ENCODE measurements around the gene GIPC1.
"Not testable (repeated sequence)": the region's sequence is repeated elsewhere in the genome, so short reads cannot be mapped to it uniquely, and the experiment has no call there.

Gene GIPC1, protein sequence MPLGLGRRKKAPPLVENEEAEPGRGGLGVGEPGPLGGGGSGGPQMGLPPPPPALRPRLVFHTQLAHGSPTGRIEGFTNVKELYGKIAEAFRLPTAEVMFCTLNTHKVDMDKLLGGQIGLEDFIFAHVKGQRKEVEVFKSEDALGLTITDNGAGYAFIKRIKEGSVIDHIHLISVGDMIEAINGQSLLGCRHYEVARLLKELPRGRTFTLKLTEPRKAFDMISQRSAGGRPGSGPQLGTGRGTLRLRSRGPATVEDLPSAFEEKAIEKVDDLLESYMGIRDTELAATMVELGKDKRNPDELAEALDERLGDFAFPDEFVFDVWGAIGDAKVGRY

DNA sequence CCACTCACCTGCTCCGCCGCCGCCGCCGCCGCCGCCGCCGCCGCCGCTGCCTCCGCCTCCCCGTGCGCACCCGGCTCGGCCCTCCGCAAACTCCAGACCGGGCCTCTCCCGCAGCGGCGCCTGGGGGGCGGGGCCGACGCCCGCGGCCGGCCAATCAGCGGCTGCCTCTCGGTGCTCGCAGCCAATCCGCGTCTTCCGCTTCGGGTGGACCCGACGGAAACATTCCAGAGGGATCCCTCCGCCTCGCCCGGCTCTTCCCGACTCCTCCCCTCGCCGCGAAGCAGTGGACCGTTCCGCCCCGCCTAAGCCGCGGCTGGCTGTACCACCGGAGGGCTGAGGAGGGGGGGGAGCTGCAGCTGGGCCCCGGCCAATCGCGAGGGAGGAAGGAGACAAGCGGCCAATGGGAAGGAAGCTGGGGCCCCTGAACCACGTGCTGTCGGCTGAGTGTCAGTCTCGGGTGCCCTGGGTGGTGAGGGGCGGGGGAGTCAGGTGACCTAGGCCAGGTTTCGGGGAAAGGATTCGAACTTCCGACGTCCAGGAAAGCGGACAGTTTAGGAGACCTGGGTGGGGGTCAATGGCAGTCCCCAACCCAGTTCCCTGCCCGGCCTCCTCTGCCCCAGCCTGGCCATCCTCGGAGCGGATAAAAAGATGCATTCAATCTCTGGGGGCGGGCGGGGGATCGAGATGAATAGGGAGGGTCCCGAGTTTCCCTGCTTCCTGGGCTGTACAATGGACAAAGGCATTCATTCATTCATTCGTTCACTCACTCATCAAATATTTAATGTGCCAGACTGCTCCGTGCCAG, at the start of gene GIPC1:
TSS of gene GIPC1 (minus strand) at position 99 of the 805 bp plus-strand sequence. CDS start 13,151 bp downstream, outside the sequence.
- DNase-seq, result peak; percentile 96 to 100 (median 98)
- intact Hi-C loops (cut with DNase I), result loop anchor here (2.0 kb wide), 1 partner anchor 21 kb away; no protein-coding TSS in a partner anchor

- DNase-seq, result no peak
- intact Hi-C loops (cut with DNase I), result no loop called here
These were observed 49.8 kb upstream of the GIPC1 start for GRCh38 chr19:14545716-14546082.

- peak; percentile 85 to 98 (median 94) for DNase-seq
- intact Hi-C loops (cut with DNase I), result no loop called here
These were observed 49.2 kb upstream of the GIPC1 start for GRCh38 chr19:14544977-14545715.

- no peak for DNase-seq
- intact Hi-C loops (cut with DNase I), result no loop called here
These were observed 48.1 kb upstream of the GIPC1 start for GRCh38 chr19:14544047-14544446.

DNA sequence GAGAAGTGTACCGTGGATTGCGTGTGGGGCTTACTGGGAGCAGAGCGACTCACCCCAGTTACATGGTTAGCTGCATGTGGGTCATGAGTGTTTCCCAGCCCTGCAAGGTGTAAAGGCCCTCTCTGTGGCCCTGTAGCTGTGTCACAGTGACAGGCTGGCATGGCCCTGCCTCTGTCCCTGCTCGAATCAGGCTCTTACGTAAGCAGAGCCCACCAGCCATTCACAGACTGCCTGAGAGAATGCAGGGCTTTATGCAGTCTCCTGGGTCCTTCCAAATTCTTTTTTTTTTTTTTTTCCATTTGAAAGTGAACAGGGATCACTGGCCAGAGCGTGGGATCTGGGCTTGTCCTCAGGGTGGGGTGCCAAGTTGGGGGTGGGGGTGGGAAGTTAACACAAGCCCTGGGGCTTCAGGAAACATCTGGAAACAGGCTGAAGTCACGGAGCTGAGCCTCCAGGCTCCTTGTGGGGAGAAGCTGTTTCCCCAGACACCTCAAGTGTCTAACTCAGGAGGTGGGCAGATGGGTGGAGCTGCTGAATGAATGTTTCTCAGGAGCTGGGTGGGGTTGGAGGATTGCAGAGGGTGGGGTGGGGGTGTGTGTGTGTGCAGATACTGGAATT, 46.9 kb upstream of the GIPC1 start:
- DNase-seq, result no peak
- intact Hi-C loops (cut with DNase I), result no loop called here

- intact Hi-C loops (cut with DNase I); DNase-seq: not testable (repeated sequence)
These were observed 46.1 kb upstream of the GIPC1 start for GRCh38 chr19:14541979-14542378.

DNA sequence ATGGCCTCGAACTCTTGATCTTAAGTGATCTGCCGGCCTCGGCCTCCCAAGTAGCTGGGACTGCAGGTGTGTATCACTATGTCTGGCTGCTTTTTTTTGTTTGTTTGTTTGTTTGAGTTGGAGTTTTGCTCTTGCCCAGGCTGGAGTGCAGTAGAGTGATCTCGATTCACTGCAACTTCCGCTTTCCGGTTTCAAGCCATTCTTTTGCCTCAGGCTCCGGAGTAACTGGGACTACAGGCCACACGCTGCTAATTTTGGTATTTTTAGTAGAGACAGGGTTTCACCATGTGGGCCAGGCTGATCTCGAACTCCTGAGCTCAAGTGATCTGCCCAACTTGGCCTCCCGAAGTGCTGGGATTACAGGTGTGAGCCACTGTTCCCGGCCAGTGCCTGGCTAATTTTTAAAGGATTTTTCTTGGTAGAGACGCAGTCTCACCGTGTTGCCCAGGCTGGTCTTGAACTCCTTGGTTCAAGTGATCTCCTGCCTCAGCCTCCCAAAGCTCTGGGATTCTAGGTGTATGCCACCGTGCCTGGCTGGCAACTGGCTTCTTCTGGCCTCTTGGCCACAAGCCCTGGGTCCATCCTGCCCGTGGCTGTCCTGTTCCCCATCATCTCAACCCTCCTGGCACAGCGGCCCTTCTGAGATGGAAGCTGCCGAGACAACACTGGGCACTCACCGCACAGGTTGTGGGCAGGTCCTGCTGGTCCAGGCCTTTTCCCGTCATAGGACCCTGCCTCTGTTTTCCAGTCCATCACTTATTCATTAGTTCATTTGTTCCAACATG, 45.0 kb upstream of the GIPC1 start:
- DNase-seq, result no peak
- intact Hi-C loops (cut with DNase I), result no loop called here

DNA sequence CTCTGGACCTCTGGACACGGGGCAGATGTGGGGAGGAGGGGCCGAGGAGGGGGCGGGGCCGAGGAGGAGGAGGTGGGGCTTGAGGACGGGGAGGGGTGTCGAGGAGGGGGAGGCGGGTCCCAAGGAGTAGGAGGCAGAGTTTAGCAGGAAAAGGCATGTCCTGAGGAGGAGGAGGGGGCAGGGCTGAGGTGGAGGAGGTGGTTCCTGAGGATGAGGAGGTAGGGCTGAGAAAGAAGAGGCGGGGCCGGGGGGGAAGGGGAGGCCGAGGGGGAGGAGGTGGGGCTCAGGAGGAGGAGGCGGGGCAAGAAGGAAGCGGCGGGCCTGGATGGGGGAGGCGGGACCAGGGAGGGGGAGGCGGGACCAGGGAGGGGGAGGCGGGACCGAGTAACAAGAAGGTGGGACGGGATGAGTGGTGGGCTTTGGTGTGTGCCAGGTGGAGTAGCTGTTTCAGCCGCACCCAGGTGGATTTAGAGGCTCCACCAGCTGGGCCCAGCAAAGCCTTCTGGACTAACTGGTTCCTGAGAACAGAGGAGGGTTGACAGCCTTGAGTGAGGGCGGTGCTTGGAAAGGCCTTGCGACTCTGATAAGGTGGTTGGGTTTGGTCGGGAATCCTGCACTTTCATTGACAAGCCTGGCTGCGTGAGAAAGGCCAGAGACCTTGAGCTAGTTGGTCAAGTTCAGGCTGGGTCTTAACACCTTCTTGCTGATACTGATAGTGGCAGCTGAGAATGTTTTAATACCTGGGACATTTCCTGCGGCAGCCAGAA, 41.2 kb upstream of the GIPC1 start:
- no peak for DNase-seq
- intact Hi-C loops (cut with DNase I), result no loop called here

DNA sequence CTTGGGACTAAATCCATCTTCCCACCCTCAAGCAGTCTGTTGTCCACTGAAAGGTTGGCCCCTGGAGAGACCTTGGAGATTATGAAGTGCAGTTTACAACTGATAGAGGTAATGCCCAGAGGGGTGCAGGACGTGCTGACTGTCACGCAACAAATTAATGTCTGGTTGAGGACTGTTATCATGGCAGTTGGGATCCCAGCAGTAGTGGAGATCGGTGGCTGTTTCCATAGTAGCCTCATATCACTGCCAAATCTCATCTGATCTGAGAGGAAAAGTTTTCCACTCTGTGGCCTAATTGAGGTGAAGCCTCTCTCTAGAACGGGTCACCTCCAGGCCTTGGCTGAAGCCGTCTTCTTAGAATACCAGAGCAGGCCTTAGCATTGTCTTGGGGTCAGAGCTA, 37.5 kb upstream of the GIPC1 start:
- intact Hi-C loops (cut with DNase I), result no loop called here
- no peak for DNase-seq

DNA sequence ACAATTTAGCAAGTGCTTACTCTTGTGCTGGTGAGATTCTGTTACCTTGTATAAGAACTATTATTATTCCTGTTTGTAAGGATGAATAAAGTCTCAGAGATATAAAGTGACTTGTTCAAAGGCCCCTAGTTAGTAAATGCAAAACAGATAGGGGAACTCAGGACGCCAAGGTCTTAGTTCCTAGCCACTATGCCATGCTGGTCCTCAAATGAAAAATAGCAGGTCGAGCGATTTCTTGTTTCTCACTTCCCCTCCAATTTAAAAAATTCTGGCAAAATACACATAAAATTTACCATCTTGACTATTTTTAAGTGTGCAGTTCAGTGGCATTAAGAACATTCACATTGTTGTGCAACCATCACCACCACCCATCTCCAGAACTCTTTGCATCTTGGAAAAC, 34.6 kb upstream of the GIPC1 start:
- DNase-seq, result no peak
- intact Hi-C loops (cut with DNase I), result no loop called here

- intact Hi-C loops (cut with DNase I), result no loop called here
These were observed 34.0 kb upstream of the GIPC1 start for GRCh38 chr19:14530005-14530348.

DNA sequence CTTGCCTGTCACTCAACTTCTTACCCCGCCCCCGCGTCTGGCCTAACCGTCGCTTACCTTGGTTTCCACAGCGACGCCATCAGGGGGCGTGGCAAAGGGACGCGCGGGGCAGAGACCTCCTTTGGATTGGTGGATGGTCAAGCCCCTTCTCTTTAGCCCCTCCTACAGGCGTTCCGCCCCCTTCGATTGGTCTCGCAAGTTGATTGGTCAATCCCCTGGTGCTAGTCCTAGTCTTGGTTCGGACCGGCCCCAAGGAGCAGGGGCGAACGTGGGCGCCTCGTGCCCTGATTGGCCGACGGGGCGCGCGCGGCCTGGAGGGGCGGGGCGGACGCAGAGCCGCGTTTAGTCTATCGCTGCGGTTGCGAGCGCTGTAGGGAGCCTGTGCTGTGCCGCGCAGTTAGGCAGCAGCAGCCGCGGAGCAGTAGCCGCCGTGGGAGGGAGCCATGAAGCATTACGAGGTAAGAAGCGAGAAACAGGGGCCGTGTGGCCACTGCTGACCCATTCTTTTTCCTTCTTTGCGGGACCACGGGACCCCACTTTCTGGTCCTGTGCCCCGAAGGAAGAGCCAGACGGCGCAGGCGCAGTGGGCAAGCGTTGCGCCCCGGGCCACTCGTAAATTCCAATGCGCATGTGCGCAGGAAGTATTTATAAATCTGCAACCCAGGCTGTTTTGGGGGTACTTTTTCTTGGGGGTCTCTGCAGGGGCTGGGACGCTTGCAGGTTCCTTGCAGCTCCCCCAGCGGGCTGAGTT, 33.5 kb upstream of the GIPC1 start, which contains the start of gene TECR:
TSS of gene TECR (plus strand) at position 341 of the 751 bp plus-strand sequence. CDS start at position 444, 103 bp downstream.
- DNase-seq, result peak; percentile 100
- intact Hi-C loops (cut with DNase I), result no loop called here

More at GRCh38 chr19:14530005-14530348, 34.0 kb upstream of the GIPC1 start:
- peak in 1 of 10 donors; percentile 77 for DNase-seq

GRCh38 chr19:14528419-14529253, 32.7 kb upstream of the GIPC1 start:
- DNase-seq, result no peak
- intact Hi-C loops (cut with DNase I), result no loop called here

- DNase-seq, result no peak
- intact Hi-C loops (cut with DNase I), result no loop called here
These were observed 30.5 kb upstream of the GIPC1 start for GRCh38 chr19:14526423-14526822.

- DNase-seq, result no peak
- intact Hi-C loops (cut with DNase I), result no loop called here
These were observed 29.8 kb upstream of the GIPC1 start for GRCh38 chr19:14525729-14526128.

DNA sequence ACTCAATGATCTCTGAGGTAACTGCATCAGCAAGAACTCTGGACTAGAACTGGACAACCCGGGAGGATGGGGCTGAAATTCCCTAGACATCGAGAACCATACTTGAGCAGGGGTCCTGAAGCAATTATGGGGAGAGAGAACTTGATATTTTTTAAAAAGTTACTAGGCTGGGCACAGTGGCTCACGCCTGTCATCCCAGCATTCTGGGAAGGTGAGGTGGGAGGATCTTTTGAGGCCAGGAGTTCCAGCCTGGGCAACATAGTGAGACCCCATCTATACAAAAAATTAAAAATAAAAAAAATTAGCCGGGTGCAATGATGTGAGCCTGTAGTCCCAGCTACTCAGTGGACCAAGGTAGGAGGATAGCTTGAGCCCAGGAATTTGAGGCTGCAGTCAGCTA, 24.6 kb upstream of the GIPC1 start:
- intact Hi-C loops (cut with DNase I), result no loop called here
- no peak for DNase-seq

DNA sequence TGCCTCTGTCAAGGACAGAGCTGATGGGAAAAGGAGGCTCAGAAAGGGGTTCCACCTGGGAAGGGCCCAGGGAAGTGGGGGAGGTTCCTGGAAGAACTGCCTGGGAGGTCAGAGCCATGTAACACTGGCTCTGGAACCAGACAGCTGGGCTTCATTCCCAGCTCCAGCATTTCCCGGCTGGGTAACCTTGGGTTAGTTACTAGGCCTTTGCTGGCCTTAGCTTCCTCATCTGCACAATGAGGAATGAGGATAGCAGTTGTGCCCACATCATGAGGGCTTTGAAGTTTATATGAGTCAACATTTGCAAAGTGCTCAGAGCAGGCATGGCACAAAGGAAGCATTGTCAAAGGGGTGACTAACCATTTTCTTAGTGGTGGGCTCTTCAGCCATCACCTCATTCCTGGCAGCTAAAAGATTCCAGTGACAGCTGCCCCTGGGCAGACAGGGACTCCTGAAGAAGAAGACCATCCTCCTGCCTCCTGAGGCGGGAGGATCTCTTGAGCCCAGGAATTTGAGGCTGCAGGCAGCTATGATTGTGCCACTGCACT, 24.0 kb upstream of the GIPC1 start:
- intact Hi-C loops (cut with DNase I), result no loop called here
- no peak for DNase-seq

Measured in posterior cingulate gyrus (tissue), 11 donors.